T-helper 9 cell (primary cell): ENCODE results near the gene SLC4A1.
A peak's percentile ranks its signal among the peaks of the same experiment; 100 is the strongest.
"Not testable (repeated sequence)": the region's sequence is repeated elsewhere in the genome, so short reads cannot be mapped to it uniquely, and the experiment has no call there.

Experiments used
- DNase-seq: peaks from one replicate; pipeline ENCODE4 v3.0.0-alpha.2; 2020

The SLC4A1 gene

GRCh38 chr17:44255915-44256314 lies 12.0 kb downstream of the SLC4A1 start:
- DNase-seq: no peak

- DNase-seq: no peak
Observed at GRCh38 chr17:44254361-44255095, 13.4 kb downstream of the SLC4A1 start.

- DNase-seq: no peak
Observed at GRCh38 chr17:44253006-44253405, 14.9 kb downstream of the SLC4A1 start.

- no peak for DNase-seq
Observed at GRCh38 chr17:44251062-44251461, 16.9 kb downstream of the SLC4A1 start.

- no peak for DNase-seq
Observed at GRCh38 chr17:44249501-44250246, 18.3 kb downstream of the SLC4A1 start.

- no peak for DNase-seq
Observed at GRCh38 chr17:44247876-44248736, 19.8 kb downstream of the SLC4A1 start.

GRCh38 chr17:44247440-44247841 lies 20.5 kb downstream of the SLC4A1 start:
- no peak for DNase-seq

GRCh38 chr17:44241106-44241624 lies 26.8 kb downstream of the SLC4A1 start:
- DNase-seq: no peak

- DNase-seq: not testable (repeated sequence)
Observed at GRCh38 chr17:44237886-44238285, 30.0 kb downstream of the SLC4A1 start.

GRCh38 chr17:44236444-44236991 lies 31.4 kb downstream of the SLC4A1 start:
- DNase-seq: no peak

GRCh38 chr17:44235583-44235936 lies 32.4 kb downstream of the SLC4A1 start:
- DNase-seq: no peak

GRCh38 chr17:44233582-44233981 lies 34.4 kb downstream of the SLC4A1 start:
- no peak for DNase-seq

- DNase-seq: no peak
Observed at GRCh38 chr17:44232061-44232460, 35.9 kb downstream of the SLC4A1 start.

GRCh38 chr17:44230140-44230539 lies 37.8 kb downstream of the SLC4A1 start:
- DNase-seq: no peak

- DNase-seq: no peak
Observed at GRCh38 chr17:44229090-44229489, 38.8 kb downstream of the SLC4A1 start.

- DNase-seq: no peak
Observed at GRCh38 chr17:44223541-44224071, 44.3 kb downstream of the SLC4A1 start.

GRCh38 chr17:44222112-44222869 lies 45.6 kb downstream of the SLC4A1 start:
- peak; percentile 44 for DNase-seq

GRCh38 chr17:44221862-44222111 lies 46.1 kb downstream of the SLC4A1 start:
- DNase-seq: no peak

- DNase-seq: peak; percentile 53
Observed at GRCh38 chr17:44221084-44221861, 46.7 kb downstream of the SLC4A1 start.

GRCh38 chr17:44220213-44221083 lies 47.5 kb downstream of the SLC4A1 start:
- DNase-seq: peak; percentile 41
